ENCODE results near the gene SEMA3F. TPM values are rescaled to one million over a fixed set of nuclear protein-coding genes. Genes with fewer than 3 reads are reported as not detected.
A peak's percentile ranks its signal among the peaks of the same experiment; 100 is the strongest.

SEMA3F gene
- total and polyA plus RNA-seq, 2 of the 4 experiments (the other 2 are of a cell fraction): 7.3 to 23.3 TPM

DNA sequence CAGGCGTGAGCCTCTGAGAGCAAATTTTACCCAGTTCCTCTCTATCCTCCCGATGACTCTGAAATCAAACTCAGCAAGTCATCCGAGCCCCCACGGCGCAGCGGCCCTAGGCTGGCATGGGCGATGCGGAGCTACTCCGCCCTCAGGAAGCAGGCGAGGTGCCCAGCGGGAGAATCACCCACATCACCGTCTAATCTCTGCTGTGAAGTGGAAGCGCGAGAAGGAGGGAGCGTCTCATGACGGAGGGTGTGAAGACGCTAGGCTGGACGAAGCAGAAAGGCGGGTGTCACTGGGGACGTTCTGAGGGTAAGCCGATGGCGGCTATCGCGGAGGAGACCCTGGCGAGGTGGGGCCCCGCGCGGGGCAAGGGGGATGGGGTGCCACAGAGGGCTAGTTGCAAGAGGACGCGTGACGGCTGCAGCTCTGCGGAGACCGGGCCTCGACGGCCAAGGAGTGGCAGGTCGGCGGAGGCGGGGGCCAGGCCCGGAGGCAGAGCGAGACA is 71.8 kb downstream of the SEMA3F start:
- peak overlapping the region; percentile 89 for H2AK9ac ChIP-seq (replicated peaks; ENCODE audit: low read depth, low read length, poor library complexity)
- H3K27me3 ChIP-seq (ENCODE audit: control insufficient read depth, insufficient read depth, low read length): peaks cover 3% of the 10 kb centered on the region; the same call in 1 of the 2 replicates
- no peak overlapping the region; the same call in 1 of the 2 replicates for H3K14ac ChIP-seq (replicated peaks; ENCODE audit: low read depth, low read length)
- H3K9ac ChIP-seq (ENCODE audit: low read depth, low read length): peak overlapping the region; percentile 58
- H2BK15ac ChIP-seq (ENCODE audit: low read depth, low read length): no peak overlapping the region
- in situ Hi-C loops (cut with MboI; ENCODE audit: low sequenced_read_pairs) (loop anchor here (5.0 kb wide), 2 partner anchors 35 to 45 kb away; partner anchors contain the start of gene GNAT1), intact Hi-C loops (cut with micrococcal nuclease) (loop anchor here (1.0 to 5.0 kb wide), 7 partner anchors 19 to 315 kb away; no protein-coding TSS in a partner anchor), dilution Hi-C loops (cut with HindIII; ENCODE audit: low sequenced_read_pairs, unreplicated experiment) (no loop called here)
- H3K4ac ChIP-seq (ENCODE audit: low read depth, low read length): peak overlapping the region; percentile 70
- H3K4me1 ChIP-seq (ENCODE audit: control insufficient read depth, insufficient read depth, low read length): peaks cover 7% of the 10 kb centered on the region
- no peak overlapping the region for H2BK20ac ChIP-seq (ENCODE audit: low read depth, low read length)
- peak overlapping the region; percentile 62; the same call in 1 of the 2 replicates for H4K91ac ChIP-seq (ENCODE audit: insufficient read depth, low read depth, low read length)
- H2AFZ ChIP-seq (replicated peaks; ENCODE audit: low read length, poor library complexity): peak overlapping the region; percentile 89
- H3K4me2 ChIP-seq (ENCODE audit: low read depth, low read length): peak overlapping the region; percentile 63
- no peak overlapping the region for H2BK5ac ChIP-seq (ENCODE audit: low read depth, low read length, poor library complexity, severe bottlenecking)
- no peaks in the 10 kb centered on the region for H4K20me1 ChIP-seq (ENCODE audit: insufficient read depth, low read length)
- ATAC-seq (ENCODE audit: low read depth): peak; percentile 32
- H3K36me3 ChIP-seq (ENCODE audit: control insufficient read depth, insufficient read depth, low read length): no peaks in the 10 kb centered on the region
- H3K27ac ChIP-seq (ENCODE audit: insufficient read depth, low read length): peak overlapping the region; percentile 54
- TF ChIP-seq RCOR1 (IDR thresholded peaks at IDR 0.05; ENCODE audit: insufficient replicate concordance, low read length) (no peak), NFE2L2 (IDR thresholded peaks at IDR 0.05; ENCODE audit: low read depth, low read length) (no peak), POLR2A (IDR thresholded peaks at IDR 0.05; ENCODE audit: low read depth, low read length) (no peak; the same call in 1 of the 2 replicates), MAZ (IDR thresholded peaks at IDR 0.05; ENCODE audit: borderline replicate concordance, low read depth, low read length) (no peak), BHLHE40 (IDR thresholded peaks at IDR 0.05; ENCODE audit: low read depth, low read length) (no peak)
- no peaks in the 10 kb centered on the region for H3K9me3 ChIP-seq (ENCODE audit: control insufficient read depth, insufficient read depth, low read length)
- peak overlapping the region; percentile 24; the same call in 1 of the 2 replicates for H2BK120ac ChIP-seq (ENCODE audit: low read depth, low read length)
- 1% methylated on average over 22 of the region's 40 CpGs; no CpG with 5 or more reads in 1 of the 2 experiments for WGBS, 2 experiments (ENCODE audit: extremely low coverage in 2 of 2, insufficient read length in 1 of 2)
- H3K18ac ChIP-seq (ENCODE audit: low read depth, low read length): no peak overlapping the region
- peak overlapping the region; percentile 85 to 98 for H4K8ac ChIP-seq (ENCODE audit: low read depth in 2 of 2, low read length in 2 of 2)
- H3K9me1 ChIP-seq (ENCODE audit: insufficient read depth, low read length): peaks cover 9% of the 10 kb centered on the region; the same call in 1 of the 2 replicates
- ChIA-PET CTCF (interaction anchor here (0.5 to 2.7 kb wide), 12 partner anchors 8 to 53 kb away, joined by 3 to 22 read pairs (median 5); no protein-coding TSS in a partner anchor), POLR2A (ENCODE audit: unreplicated experiment) (no interaction called here)
- BruUV-seq (replicated peaks): no TSS peak
- peak overlapping the region; percentile 27 for H4K5ac ChIP-seq (ENCODE audit: low read depth, low read length)
- peaks cover 0 to 10% of the 10 kb centered on the region in 2 experiments; a peak in 2 of 4 replicates for H3K79me1 ChIP-seq (ENCODE audit: low read depth in 1 of 2, low read length in 2 of 2)
- peak overlapping the region; percentile 26; the same call in 1 of the 2 replicates for H3K56ac ChIP-seq (ENCODE audit: extremely low read depth, insufficient read depth, low read length)
- DNase-seq: no peak
- H2AK5ac ChIP-seq (ENCODE audit: low read depth, low read length): peak overlapping the region; percentile 71; the same call in 1 of the 2 replicates
- H3K4me3 ChIP-seq (ENCODE audit: insufficient read depth, low read depth, low read length): peak overlapping the region; percentile 42
- H3K23ac ChIP-seq (ENCODE audit: low read depth, low read length): peak overlapping the region; percentile 53; the same call in 1 of the 2 replicates
